HG02759 (cell line): ENCODE data around the gene GLOD5.

Experiments
- ATAC-seq: cut with Tn5 transposase; IDR thresholded peaks from one replicate; pipeline ENCODE4 v1.9.1; 2021; ENCODE audit warnings: mild to moderate bottlenecking, moderate library complexity; ENCODE audit not compliant: unreplicated experiment

Gene GLOD5

GRCh38 chrX:48761674-48762471 is at the start of gene GLOD5:
Gene GLOD5, plus strand, starts transcription at chrX:48761747. Its CDS starts 44 bp downstream, at chrX:48761791.
- ATAC-seq, result no peak

GRCh38 chrX:48711929-48712505 is 49.5 kb upstream of the GLOD5 start:
- ATAC-seq, result no peak

- ATAC-seq, result no peak
Measured at GRCh38 chrX:48713847-48714246, 47.7 kb upstream of the GLOD5 start.

GRCh38 chrX:48714573-48714972 is 47.0 kb upstream of the GLOD5 start:
- ATAC-seq, result no peak

- ATAC-seq, result no peak
Measured at GRCh38 chrX:48715072-48715471, 46.5 kb upstream of the GLOD5 start.

GRCh38 chrX:48715876-48716502 is 45.6 kb upstream of the GLOD5 start:
- no peak for ATAC-seq

- no peak for ATAC-seq
Measured at GRCh38 chrX:48719958-48720357, 41.6 kb upstream of the GLOD5 start.

GRCh38 chrX:48720577-48721250 is 40.8 kb upstream of the GLOD5 start:
- no peak for ATAC-seq

GRCh38 chrX:48721916-48722315 is 39.6 kb upstream of the GLOD5 start:
- no peak for ATAC-seq

- no peak for ATAC-seq
Measured at GRCh38 chrX:48726596-48726995, 35.0 kb upstream of the GLOD5 start.

GRCh38 chrX:48728653-48729052 is 32.9 kb upstream of the GLOD5 start:
- no peak for ATAC-seq

GRCh38 chrX:48736303-48736702 is 25.2 kb upstream of the GLOD5 start:
- ATAC-seq, result no peak

GRCh38 chrX:48736878-48737212 is 24.7 kb upstream of the GLOD5 start:
- ATAC-seq, result no peak

GRCh38 chrX:48737213-48737938 is 24.2 kb upstream of the GLOD5 start:
- peak; percentile 99 for ATAC-seq

- ATAC-seq, result no peak
Measured at GRCh38 chrX:48737940-48738339, 23.6 kb upstream of the GLOD5 start.

GRCh38 chrX:48741834-48742233 is 19.7 kb upstream of the GLOD5 start:
- no peak for ATAC-seq

GRCh38 chrX:48745222-48745621 is 16.3 kb upstream of the GLOD5 start:
- no peak for ATAC-seq

GRCh38 chrX:48747415-48748016 is 14.0 kb upstream of the GLOD5 start:
- no peak for ATAC-seq

- ATAC-seq, result no peak
Measured at GRCh38 chrX:48749182-48749581, 12.4 kb upstream of the GLOD5 start.

GRCh38 chrX:48751343-48751742 is 10.2 kb upstream of the GLOD5 start:
- ATAC-seq, result no peak

GRCh38 chrX:48752498-48752897 is 9.0 kb upstream of the GLOD5 start:
- no peak for ATAC-seq
